Measurements from ENCODE around the gene LRRC25. TPM values are rescaled to one million over a fixed set of nuclear protein-coding genes. Genes with fewer than 3 reads are reported as not detected.

Gene LRRC25
- total RNA-seq, 1 donor from 2014 or later, result 3.9 TPM

- Histone ChIP-seq H3K4me1 (peaks cover 43% of the 10 kb centered on the region), H3K9me3 (no peaks in the 10 kb centered on the region), H3K27me3 (no peaks in the 10 kb centered on the region), H3K4me3 (no peak overlapping the region), H3K36me3 (peaks cover 0 to 8% of the 10 kb centered on the region in 2 donors), H3K27ac (peak overlapping the region; percentile 78)
- no peak for DNase-seq (ENCODE audit: extremely low spot score in 2 of 2)
- intact Hi-C loops (cut with DNase I), result no loop called here
- TF ChIP-seq CTCF (IDR thresholded peaks at IDR 0.05), result no peak
- no peak for TF ChIP-seq POLR2A (IDR thresholded peaks at IDR 0.05)
- no peak for TF ChIP-seq POLR2AphosphoS5 (IDR thresholded peaks at IDR 0.05; ENCODE audit: insufficient read depth in 1 of 2, low read depth in 1 of 2)
These were observed 41.8 kb upstream of the LRRC25 start for GRCh38 chr19:18439025-18439909.

- Histone ChIP-seq H3K9me3 (no peaks in the 10 kb centered on the region), H3K36me3 (no peaks in the 10 kb centered on the region), H3K27me3 (no peaks in the 10 kb centered on the region), H3K4me3 (peak overlapping the region; percentile 66), H3K27ac (peak overlapping the region; percentile 78), H3K4me1 (peaks cover 49% of the 10 kb centered on the region)
- DNase-seq (ENCODE audit: extremely low spot score in 2 of 2), result no peak
- intact Hi-C loops (cut with DNase I), result no loop called here
- TF ChIP-seq POLR2AphosphoS5 (IDR thresholded peaks at IDR 0.05; ENCODE audit: insufficient read depth in 1 of 2, low read depth in 1 of 2), result peak in 1 of 2 donors; percentile 47
- TF ChIP-seq CTCF (IDR thresholded peaks at IDR 0.05), result no peak
These were observed 41.1 kb upstream of the LRRC25 start for GRCh38 chr19:18438331-18439024.

GRCh38 chr19:18437491-18438330, 40.3 kb upstream of the LRRC25 start, which contains the start of gene ISYNA1:
ISYNA1 (minus strand) TSS chr19:18438133; CDS start chr19:18437979, 154 bp downstream.
- Histone ChIP-seq H3K4me1 (peaks cover 56% of the 10 kb centered on the region), H3K9me3 (no peaks in the 10 kb centered on the region), H3K4me3 (peak within 1 kb of the TSS; percentile 66), H3K36me3 (no peaks in the 10 kb centered on the region), H3K27me3 (no peaks in the 10 kb centered on the region), H3K27ac (peak within 1 kb of the TSS; percentile 78)
- TF ChIP-seq POLR2A (IDR thresholded peaks at IDR 0.05) (peak in 1 of 2 donors; percentile 7), CTCF (IDR thresholded peaks at IDR 0.05) (no peak), POLR2AphosphoS5 (IDR thresholded peaks at IDR 0.05; ENCODE audit: insufficient read depth in 1 of 2, low read depth in 1 of 2) (peak in 1 of 2 donors; percentile 55)
- intact Hi-C loops (cut with DNase I), result no loop called here
- DNase-seq (ENCODE audit: extremely low spot score in 2 of 2), result no peak

GRCh38 chr19:18436671-18437490, 39.5 kb upstream of the LRRC25 start:
- Histone ChIP-seq H3K4me1 (peaks cover 62% of the 10 kb centered on the region), H3K9me3 (no peaks in the 10 kb centered on the region), H3K4me3 (peak overlapping the region; percentile 66), H3K27me3 (no peaks in the 10 kb centered on the region), H3K27ac (peak overlapping the region; percentile 78), H3K36me3 (no peaks in the 10 kb centered on the region)
- intact Hi-C loops (cut with DNase I), result no loop called here
- no peak for DNase-seq (ENCODE audit: extremely low spot score in 2 of 2)
- TF ChIP-seq CTCF (IDR thresholded peaks at IDR 0.05) (no peak), POLR2AphosphoS5 (IDR thresholded peaks at IDR 0.05; ENCODE audit: insufficient read depth in 1 of 2, low read depth in 1 of 2) (peak in 1 of 2 donors; percentile 42)
